Fibroblast of skin of back (primary cell): ENCODE measurements around the gene IL21.
"Not testable (repeated sequence)": the region's sequence is repeated elsewhere in the genome, so short reads cannot be mapped to it uniquely, and the experiment has no call there.

Experiments used
- DNase-seq: peaks from one replicate; pipeline ENCODE4 v3.0.0-alpha.2; 2013

Gene IL21

DNA sequence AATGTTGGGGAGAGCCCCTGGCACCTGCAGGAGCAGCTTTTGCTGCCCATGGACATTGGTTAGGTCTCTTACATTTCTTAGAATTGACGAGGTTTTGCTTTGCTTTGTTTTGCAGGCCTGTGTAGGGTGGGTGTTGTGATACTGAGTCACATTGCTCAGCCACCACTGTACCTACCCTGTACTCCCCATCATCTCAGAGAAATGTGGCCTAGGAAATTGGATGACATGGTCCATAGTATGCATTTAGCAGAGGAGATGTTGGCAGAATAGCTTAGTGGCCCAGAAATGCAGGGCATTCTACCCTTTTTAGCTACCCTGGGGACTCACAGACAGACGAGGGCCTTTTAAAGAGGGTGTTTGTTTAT is 43.7 kb downstream of the IL21 start:
- no peak for DNase-seq

DNA sequence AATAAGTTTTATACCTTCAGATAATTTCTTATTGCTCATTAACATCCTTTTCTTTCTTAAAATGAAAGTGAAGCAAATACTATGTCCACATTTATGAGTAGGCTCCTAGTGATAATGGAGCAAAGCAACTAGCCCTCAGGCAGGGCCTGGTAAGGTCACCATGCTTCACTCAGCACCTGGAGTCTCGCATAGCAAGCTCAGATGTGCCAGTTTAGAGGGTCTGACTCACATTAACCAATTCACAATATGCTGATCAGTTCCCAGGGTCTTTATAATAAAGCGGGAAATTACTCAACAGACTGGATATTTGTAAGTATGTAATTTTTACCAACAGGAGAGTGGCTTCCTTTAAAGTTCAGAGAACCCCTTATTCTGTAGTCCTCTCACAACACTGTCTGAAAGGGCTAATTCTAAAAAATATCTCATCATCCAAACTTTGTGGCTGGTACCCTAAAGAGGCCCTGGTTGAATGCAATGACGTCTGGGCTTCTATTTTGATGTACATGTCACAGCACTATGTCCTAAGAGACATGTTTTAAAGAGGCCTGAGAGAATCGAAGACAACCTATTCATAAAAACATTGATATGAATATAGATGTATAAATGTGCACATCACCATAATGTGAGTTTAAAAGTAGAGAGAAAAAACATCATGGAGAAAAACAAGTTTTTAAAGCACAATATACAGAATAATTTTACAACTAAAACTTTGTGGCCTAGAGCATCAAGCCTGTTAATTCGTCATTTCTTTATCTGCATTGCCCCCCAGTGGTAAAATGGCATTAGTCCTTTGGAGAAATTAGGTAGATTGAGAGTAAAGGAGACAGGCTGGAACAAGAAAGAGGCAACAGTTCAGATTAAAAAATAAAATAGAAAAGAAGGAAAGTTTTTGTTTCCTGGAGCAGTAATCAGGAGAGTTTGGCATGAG is 44.3 kb downstream of the IL21 start:
- DNase-seq, result peak; percentile 50

DNA sequence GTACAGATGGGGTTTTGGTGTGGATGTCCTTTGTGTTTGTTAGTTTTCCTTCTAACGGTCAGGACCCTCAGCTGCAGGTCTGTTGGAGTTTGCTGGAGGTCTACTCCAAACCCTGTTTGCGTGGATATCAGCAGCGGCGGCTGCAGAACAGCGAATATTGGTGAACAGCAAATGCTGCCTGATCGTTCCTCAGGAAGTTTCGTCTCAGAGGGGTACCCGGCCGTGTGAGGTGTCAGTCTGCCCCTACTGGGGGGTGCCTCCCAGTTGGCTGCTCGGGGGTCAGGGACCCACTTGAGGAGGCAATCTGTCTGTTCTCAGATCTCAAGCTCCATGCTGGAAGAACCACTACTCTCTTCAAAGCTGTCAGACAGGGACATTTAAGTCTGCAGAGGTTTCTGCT is 46.5 kb downstream of the IL21 start:
- not testable (repeated sequence) for DNase-seq

DNA sequence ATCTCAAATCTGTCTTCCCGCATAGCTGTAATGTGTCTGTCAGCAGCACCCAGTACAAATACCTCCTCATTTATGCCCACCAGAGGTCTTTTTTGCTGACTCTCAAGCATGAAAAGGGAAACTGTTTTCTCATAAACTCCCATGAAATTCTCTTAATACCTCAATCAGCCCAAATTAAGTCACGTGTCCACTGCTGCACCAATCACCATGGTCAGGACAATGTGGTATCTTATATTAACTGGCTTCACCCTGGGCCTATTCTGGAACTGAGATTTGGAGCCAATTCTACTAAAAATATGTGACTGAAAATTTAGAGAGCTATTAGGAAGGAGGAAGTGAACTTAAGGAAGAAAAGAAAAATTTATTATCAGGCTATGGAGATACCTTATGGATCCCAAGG is 58.4 kb downstream of the IL21 start:
- no peak for DNase-seq
